Thoracic aorta (tissue), 2 donors: ENCODE results near the gene TRABD2A. TPM values are rescaled to one million over a fixed set of nuclear protein-coding genes. Genes with fewer than 3 reads are reported as not detected.

Experiments used
- ATAC-seq: fragments of 150-250 bp; one replicate; pipeline ENCODE4 v1.8.0; 2017; ENCODE audit warnings: low read depth; ENCODE audit not compliant: insufficient number of reproducible peaks, low FRiP score
- DNase-seq: peaks from one replicate; pipeline ENCODE4 v3.0.0-alpha.2; 2020; ENCODE audit warnings: low spot score
- H3K27ac ChIP-seq, 2 donors: fragments of 200-600 bp; sonication (generic); 1 replicate in 1 of 2; 2 replicates in 1 of 2; pipeline ENCODE4 v1.5.1; 2016; ENCODE audit warnings: mild to moderate bottlenecking in 2 of 2, moderate library complexity in 2 of 2
- H3K27me3 ChIP-seq: fragments of 200-600 bp; sonication (generic); replicated peaks from 2 replicates; pipeline ENCODE4 v1.6.0; 2016; ENCODE audit warnings: mild to moderate bottlenecking; ENCODE audit not compliant: insufficient read depth
- H3K36me3 ChIP-seq: fragments of 200-600 bp; sonication (generic); one replicate; pipeline ENCODE4 v1.5.1; 2016
- H3K4me1 ChIP-seq, 2 donors: fragments of 200-600 bp; sonication (generic); 1 replicate in 1 of 2; 2 replicates in 1 of 2; pipeline versions ENCODE4 v1.5.1 to v1.6.0; 2016; ENCODE audit warnings: low read depth in 2 of 2, mild to moderate bottlenecking in 1 of 2; ENCODE audit not compliant: control insufficient read depth in 1 of 2
- H3K4me3 ChIP-seq: fragments of 200-600 bp; sonication (generic); 2 replicates; pipeline ENCODE4 v1.5.1; 2016; ENCODE audit warnings: mild to moderate bottlenecking
- H3K9me3 ChIP-seq: fragments of 200-600 bp; sonication (generic); 2 replicates; pipeline ENCODE4 v1.5.1; 2016
- total RNA-seq, 2 donors: library from RNA; depleted of rRNA; stranded (reverse); fragments of >200 nt; gene quantifications; one replicate each; pipeline versions ENCODE4 v1.1.0 to v1.2.3, GENCODE V29; 2016
- TF ChIP-seq, protein P1 (sequence below): fragments of 200-600 bp; sonication (generic); IDR thresholded peaks from one replicate; pipeline ENCODE4 v1.5.1; 2019; ENCODE audit warnings: antibody characterized with exemption

TRABD2A gene
- total RNA-seq, 2 donors from 2014 or later = 0.54 to 1.8 TPM

DNA sequence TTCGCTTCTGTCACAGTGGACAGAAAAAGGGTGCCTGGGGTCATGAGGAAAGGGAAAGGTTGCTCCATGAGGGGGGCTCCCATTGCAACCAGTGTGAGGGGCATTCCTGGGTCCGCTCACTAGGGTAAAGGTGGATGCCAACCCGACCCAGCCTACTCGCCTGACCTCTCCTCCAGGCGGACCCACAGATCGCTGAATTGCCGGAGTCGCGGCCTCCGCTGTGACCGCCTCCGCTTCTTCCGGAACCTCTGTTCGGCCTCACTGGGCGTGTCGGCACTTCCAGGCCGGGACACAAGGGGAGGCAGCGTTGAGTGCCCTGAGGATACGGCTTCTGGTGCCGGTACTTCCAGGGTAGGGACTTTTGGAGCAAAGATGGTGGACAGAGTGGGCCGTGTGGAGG is 57.1 kb downstream of the TRABD2A start:
- no peak overlapping the region for H3K27ac ChIP-seq
- H3K4me3 ChIP-seq = no peak overlapping the region
- no peaks in the 10 kb centered on the region for H3K9me3 ChIP-seq
- ATAC-seq (no peak), DNase-seq (no peak)
- no peaks in the 10 kb centered on the region for H3K36me3 ChIP-seq
- H3K27me3 ChIP-seq = no peaks in the 10 kb centered on the region
- TF ChIP-seq, protein P1, sequence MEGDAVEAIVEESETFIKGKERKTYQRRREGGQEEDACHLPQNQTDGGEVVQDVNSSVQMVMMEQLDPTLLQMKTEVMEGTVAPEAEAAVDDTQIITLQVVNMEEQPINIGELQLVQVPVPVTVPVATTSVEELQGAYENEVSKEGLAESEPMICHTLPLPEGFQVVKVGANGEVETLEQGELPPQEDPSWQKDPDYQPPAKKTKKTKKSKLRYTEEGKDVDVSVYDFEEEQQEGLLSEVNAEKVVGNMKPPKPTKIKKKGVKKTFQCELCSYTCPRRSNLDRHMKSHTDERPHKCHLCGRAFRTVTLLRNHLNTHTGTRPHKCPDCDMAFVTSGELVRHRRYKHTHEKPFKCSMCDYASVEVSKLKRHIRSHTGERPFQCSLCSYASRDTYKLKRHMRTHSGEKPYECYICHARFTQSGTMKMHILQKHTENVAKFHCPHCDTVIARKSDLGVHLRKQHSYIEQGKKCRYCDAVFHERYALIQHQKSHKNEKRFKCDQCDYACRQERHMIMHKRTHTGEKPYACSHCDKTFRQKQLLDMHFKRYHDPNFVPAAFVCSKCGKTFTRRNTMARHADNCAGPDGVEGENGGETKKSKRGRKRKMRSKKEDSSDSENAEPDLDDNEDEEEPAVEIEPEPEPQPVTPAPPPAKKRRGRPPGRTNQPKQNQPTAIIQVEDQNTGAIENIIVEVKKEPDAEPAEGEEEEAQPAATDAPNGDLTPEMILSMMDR = no peak
- no peaks in the 10 kb centered on the region for H3K4me1 ChIP-seq

DNA sequence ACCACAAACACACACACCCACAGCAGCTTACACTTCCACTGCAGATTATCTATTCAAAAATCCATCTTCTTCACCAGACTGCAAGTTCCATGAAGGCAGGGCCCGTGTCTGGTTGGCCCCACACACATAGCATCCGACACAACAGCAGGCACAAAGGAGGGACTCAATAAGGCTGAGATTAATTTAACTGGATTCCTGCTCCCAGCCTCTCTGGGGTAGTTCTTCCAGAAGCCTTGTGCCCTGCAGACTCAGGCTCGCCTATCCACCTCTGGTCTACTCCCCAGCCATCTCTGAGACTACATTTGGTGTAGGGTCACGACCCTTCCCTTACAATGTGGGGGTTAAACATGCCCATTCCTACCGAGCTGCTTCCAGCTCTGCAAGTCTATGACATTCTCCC is 57.7 kb downstream of the TRABD2A start:
- TF ChIP-seq, protein P1 = no peak
- Histone ChIP-seq H3K27me3 (no peaks in the 10 kb centered on the region), H3K4me3 (no peak overlapping the region), H3K27ac (no peak overlapping the region), H3K9me3 (no peaks in the 10 kb centered on the region), H3K36me3 (no peaks in the 10 kb centered on the region), H3K4me1 (no peaks in the 10 kb centered on the region)
- ATAC-seq = no peak
- no peak for DNase-seq

GRCh38 chr2:84821806-84822205 is 59.1 kb downstream of the TRABD2A start:
- DNase-seq (no peak), ATAC-seq (no peak)
- H3K9me3 ChIP-seq = no peaks in the 10 kb centered on the region
- H3K27ac ChIP-seq = no peak overlapping the region
- TF ChIP-seq, protein P1 = no peak
- H3K27me3 ChIP-seq = no peaks in the 10 kb centered on the region
- no peaks in the 10 kb centered on the region for H3K36me3 ChIP-seq
- no peak overlapping the region for H3K4me3 ChIP-seq
- no peaks in the 10 kb centered on the region for H3K4me1 ChIP-seq

DNA sequence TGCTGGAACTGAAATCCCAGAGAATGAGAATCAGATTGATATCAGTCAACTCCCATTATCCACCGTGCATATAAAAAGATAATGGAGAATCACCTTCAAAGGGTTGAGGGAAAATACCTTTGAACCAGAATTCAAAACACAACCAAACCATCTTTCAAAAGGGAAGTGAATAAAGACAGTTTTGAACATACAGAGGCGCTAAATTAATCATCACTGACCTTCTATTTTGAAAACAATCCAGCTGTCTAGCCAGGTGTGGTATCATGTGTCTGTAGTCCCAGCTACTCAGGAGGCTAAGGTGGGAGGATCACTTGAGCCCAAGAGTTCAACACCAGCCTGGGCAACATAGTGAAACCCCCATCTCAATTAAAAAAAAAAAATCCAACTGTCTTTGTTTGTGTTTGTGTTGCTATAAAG is 63.6 kb downstream of the TRABD2A start:
- DNase-seq = no peak
- TF ChIP-seq, protein P1 = no peak
- H3K9me3 ChIP-seq = no peaks in the 10 kb centered on the region
- no peak overlapping the region for H3K4me3 ChIP-seq
- ATAC-seq = no peak
- H3K27me3 ChIP-seq = no peaks in the 10 kb centered on the region
- H3K27ac ChIP-seq = no peak overlapping the region
- H3K4me1 ChIP-seq = no peaks in the 10 kb centered on the region
- no peaks in the 10 kb centered on the region for H3K36me3 ChIP-seq

GRCh38 chr2:84816426-84817026 is 64.4 kb downstream of the TRABD2A start:
- H3K4me1 ChIP-seq = no peaks in the 10 kb centered on the region
- TF ChIP-seq, protein P1 = no peak
- no peaks in the 10 kb centered on the region for H3K36me3 ChIP-seq
- H3K27ac ChIP-seq = no peak overlapping the region
- H3K27me3 ChIP-seq = no peaks in the 10 kb centered on the region
- H3K9me3 ChIP-seq = no peaks in the 10 kb centered on the region
- H3K4me3 ChIP-seq = no peak overlapping the region
- DNase-seq = no peak
- ATAC-seq = no peak
